ENCODE data around the gene RHBDL2. TPM values are rescaled to one million over a fixed set of nuclear protein-coding genes. Genes with fewer than 3 reads are reported as not detected.

RHBDL2 gene
- polyA plus RNA-seq, 3 donors = 0.08 TPM; not detected in 2

GRCh38 chr1:38929476-38929875 lies 12.2 kb downstream of the RHBDL2 start:
- WGBS (ENCODE audit: insufficient coverage) = no CpG with 5 or more reads among the region's 6 CpGs
- no peak for DNase-seq
- Mint-ChIP-seq H3K4me1 (no peaks in the 10 kb centered on the region), H3K27ac (no peak overlapping the region), H3K36me3 (no peaks in the 10 kb centered on the region), H3K4me3 (no peak overlapping the region), H3K9me3 (no peaks in the 10 kb centered on the region), H3K27me3 (ENCODE audit: low read depth in 3 of 3) (peaks cover 0 to 5% (median 2%) of the 10 kb centered on the region in 3 donors)
- no peak overlapping the region for H3K4me3 ChIP-seq (replicated peaks in 1 of 3; ENCODE audit: low read depth in 2 of 3, low read length in 3 of 3)
- H3K9ac ChIP-seq (ENCODE audit: insufficient read depth, low read length, poor library complexity, severe bottlenecking) = no peak overlapping the region
- TF ChIP-seq CTCF (IDR thresholded peaks at IDR 0.05) = no peak
- intact Hi-C loops (cut with micrococcal nuclease) = no loop called here
- no peaks in the 10 kb centered on the region for H4K20me1 ChIP-seq (ENCODE audit: insufficient read depth, low read length)
- no peak overlapping the region for H3K27ac ChIP-seq (ENCODE audit: low read depth in 1 of 2, low read length in 2 of 2)
- H3K4me1 ChIP-seq (ENCODE audit: control insufficient read depth in 1 of 2, insufficient read depth in 2 of 2, low read length in 2 of 2) = no peaks in the 10 kb centered on the region
- no peaks in the 10 kb centered on the region for H3K36me3 ChIP-seq (replicated peaks in 1 of 2; ENCODE audit: control insufficient read depth in 1 of 2, insufficient read depth in 2 of 2, low read length in 2 of 2)
- no peak overlapping the region for H3K4me2 ChIP-seq (replicated peaks; ENCODE audit: extremely low read depth, low read length, poor library complexity, severe bottlenecking)
- no peaks in the 10 kb centered on the region for H3K9me3 ChIP-seq (replicated peaks in 1 of 2; ENCODE audit: control insufficient read depth in 1 of 2, insufficient read depth in 1 of 2, low read length in 2 of 2)
- H3K79me2 ChIP-seq (ENCODE audit: insufficient read depth, low read length) = no peaks in the 10 kb centered on the region
- no peaks in the 10 kb centered on the region for H3K27me3 ChIP-seq (ENCODE audit: control insufficient read depth in 2 of 2, insufficient read depth in 2 of 2, low read length in 2 of 2)
- no peak overlapping the region for H2AFZ ChIP-seq (ENCODE audit: insufficient read depth, low read depth, low read length, poor library complexity, severe bottlenecking)

- no peak for DNase-seq
- TF ChIP-seq CTCF (IDR thresholded peaks at IDR 0.05) = no peak
- no peak overlapping the region for H3K27ac ChIP-seq (ENCODE audit: low read depth in 1 of 2, low read length in 2 of 2)
- Mint-ChIP-seq H3K9me3 (peaks cover 0 to 3% (median 0%) of the 10 kb centered on the region in 7 donors), H3K4me1 (no peaks in the 10 kb centered on the region), H3K27ac (no peak overlapping the region), H3K36me3 (no peaks in the 10 kb centered on the region), H3K27me3 (ENCODE audit: low read depth in 3 of 3) (peaks cover 0 to 3% (median 2%) of the 10 kb centered on the region in 3 donors), H3K4me3 (no peak overlapping the region)
- no peak overlapping the region for H2AFZ ChIP-seq (ENCODE audit: insufficient read depth, low read depth, low read length, poor library complexity, severe bottlenecking)
- H4K20me1 ChIP-seq (ENCODE audit: insufficient read depth, low read length) = no peaks in the 10 kb centered on the region
- no peaks in the 10 kb centered on the region for H3K36me3 ChIP-seq (replicated peaks in 1 of 2; ENCODE audit: control insufficient read depth in 1 of 2, insufficient read depth in 2 of 2, low read length in 2 of 2)
- no peaks in the 10 kb centered on the region for H3K79me2 ChIP-seq (ENCODE audit: insufficient read depth, low read length)
- H3K27me3 ChIP-seq (ENCODE audit: control insufficient read depth in 2 of 2, insufficient read depth in 2 of 2, low read length in 2 of 2) = no peaks in the 10 kb centered on the region
- WGBS (ENCODE audit: insufficient coverage) = 100% methylated on average over 3 of the region's 8 CpGs
- no peaks in the 10 kb centered on the region for H3K9me3 ChIP-seq (replicated peaks in 1 of 2; ENCODE audit: control insufficient read depth in 1 of 2, insufficient read depth in 1 of 2, low read length in 2 of 2)
- H3K4me1 ChIP-seq (ENCODE audit: control insufficient read depth in 1 of 2, insufficient read depth in 2 of 2, low read length in 2 of 2) = no peaks in the 10 kb centered on the region
- intact Hi-C loops (cut with micrococcal nuclease) = no loop called here
- no peak overlapping the region for H3K9ac ChIP-seq (ENCODE audit: insufficient read depth, low read length, poor library complexity, severe bottlenecking)
- no peak overlapping the region for H3K4me2 ChIP-seq (replicated peaks; ENCODE audit: extremely low read depth, low read length, poor library complexity, severe bottlenecking)
- no peak overlapping the region for H3K4me3 ChIP-seq (replicated peaks in 1 of 3; ENCODE audit: low read depth in 2 of 3, low read length in 3 of 3)
Measured at GRCh38 chr1:38929054-38929453, 12.6 kb downstream of the RHBDL2 start.

Data from CD14-positive monocyte (primary cell).